ENCODE data around the gene SORCS2. TPM values are rescaled to one million over a fixed set of nuclear protein-coding genes. Genes with fewer than 3 reads are reported as not detected.
"Not testable (repeated sequence)": the region's sequence is repeated elsewhere in the genome, so short reads cannot be mapped to it uniquely, and the experiment has no call there.

Gene SORCS2
- total RNA-seq, 4 donors from 2014 or later, result 2.0 to 7.4 (median 3.6) TPM

DNA sequence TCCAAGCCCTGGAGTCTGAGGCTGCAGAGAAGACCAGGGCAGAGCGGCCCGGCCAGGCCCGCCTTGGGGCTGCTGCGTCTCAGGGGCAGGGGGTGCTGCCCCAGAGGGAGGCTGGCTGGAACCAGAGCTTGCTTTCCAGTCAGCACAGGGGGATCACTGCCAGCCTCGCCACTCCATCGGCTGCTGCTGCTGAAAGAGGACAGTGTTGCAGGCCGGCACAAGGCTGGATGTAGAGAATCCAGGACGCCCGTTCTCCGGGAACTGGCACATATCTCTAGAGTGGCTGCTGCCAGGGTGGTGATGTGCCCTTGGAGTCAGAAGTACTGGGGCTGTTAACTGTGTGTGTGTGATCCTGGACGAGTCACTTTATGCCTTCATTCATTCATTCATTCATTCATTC lies 31.9 kb upstream of the SORCS2 start:
- WGBS, 2 donors (ENCODE audit: low coverage in 1 of 2), result 47 to 80% methylated on average over 1 to 3 of the region's 11 CpGs
- no peak for ATAC-seq
- no peaks in the 10 kb centered on the region for H3K9me3 ChIP-seq
- no peak overlapping the region for H3K4me3 ChIP-seq
- H3K27me3 ChIP-seq, result no peaks in the 10 kb centered on the region
- no peak overlapping the region for H3K27ac ChIP-seq
- H3K4me1 ChIP-seq, result peaks cover 0 to 26% (median 7%) of the 10 kb centered on the region in 3 donors
- H3K36me3 ChIP-seq, result no peaks in the 10 kb centered on the region
- TF ChIP-seq POLR2AphosphoS5 (IDR thresholded peaks at IDR 0.05) (no peak), EP300 (IDR thresholded peaks at IDR 0.05) (no peak)
- TF ChIP-seq, protein P1, sequence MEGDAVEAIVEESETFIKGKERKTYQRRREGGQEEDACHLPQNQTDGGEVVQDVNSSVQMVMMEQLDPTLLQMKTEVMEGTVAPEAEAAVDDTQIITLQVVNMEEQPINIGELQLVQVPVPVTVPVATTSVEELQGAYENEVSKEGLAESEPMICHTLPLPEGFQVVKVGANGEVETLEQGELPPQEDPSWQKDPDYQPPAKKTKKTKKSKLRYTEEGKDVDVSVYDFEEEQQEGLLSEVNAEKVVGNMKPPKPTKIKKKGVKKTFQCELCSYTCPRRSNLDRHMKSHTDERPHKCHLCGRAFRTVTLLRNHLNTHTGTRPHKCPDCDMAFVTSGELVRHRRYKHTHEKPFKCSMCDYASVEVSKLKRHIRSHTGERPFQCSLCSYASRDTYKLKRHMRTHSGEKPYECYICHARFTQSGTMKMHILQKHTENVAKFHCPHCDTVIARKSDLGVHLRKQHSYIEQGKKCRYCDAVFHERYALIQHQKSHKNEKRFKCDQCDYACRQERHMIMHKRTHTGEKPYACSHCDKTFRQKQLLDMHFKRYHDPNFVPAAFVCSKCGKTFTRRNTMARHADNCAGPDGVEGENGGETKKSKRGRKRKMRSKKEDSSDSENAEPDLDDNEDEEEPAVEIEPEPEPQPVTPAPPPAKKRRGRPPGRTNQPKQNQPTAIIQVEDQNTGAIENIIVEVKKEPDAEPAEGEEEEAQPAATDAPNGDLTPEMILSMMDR (IDR thresholded peaks at IDR 0.05), result no peak

DNA sequence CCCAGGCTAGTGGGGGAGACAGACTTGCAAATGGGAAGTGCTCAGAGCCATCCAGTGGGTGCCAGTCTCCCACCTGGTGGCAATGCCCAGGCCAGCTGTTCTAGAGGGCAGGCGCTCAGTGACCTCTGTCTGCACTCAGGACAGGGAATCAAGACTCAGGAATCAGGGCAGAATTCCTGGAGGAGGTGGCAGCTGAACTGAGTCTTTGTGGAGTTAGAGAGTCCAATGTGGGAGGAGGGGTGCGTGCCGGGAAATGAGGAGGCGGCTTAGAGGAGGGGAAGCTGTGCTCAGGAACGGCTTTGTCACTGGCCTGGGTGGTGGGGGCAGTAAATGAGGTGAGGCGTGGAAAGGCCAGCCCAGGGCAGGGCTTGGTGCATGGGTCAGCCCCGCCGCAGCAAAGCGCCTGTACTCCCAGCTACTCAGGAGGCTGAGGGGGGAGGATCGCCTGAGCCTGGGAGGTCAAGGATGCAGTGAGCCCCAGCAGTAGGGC lies 31.3 kb upstream of the SORCS2 start:
- WGBS, 2 donors (ENCODE audit: low coverage in 1 of 2), result 95 to 100% methylated on average over 1 to 9 of the region's 10 CpGs
- Histone ChIP-seq H3K4me3 (no peak overlapping the region), H3K36me3 (no peaks in the 10 kb centered on the region), H3K4me1 (peaks cover 0 to 20% (median 7%) of the 10 kb centered on the region in 3 donors), H3K27ac (no peak overlapping the region), H3K27me3 (no peaks in the 10 kb centered on the region), H3K9me3 (no peaks in the 10 kb centered on the region)
- no peak for TF ChIP-seq POLR2A (IDR thresholded peaks at IDR 0.05)
- no peak for TF ChIP-seq EP300 (IDR thresholded peaks at IDR 0.05)
- TF ChIP-seq, protein P1 (IDR thresholded peaks at IDR 0.05), result no peak
- no peak for TF ChIP-seq POLR2AphosphoS5 (IDR thresholded peaks at IDR 0.05)
- no peak for ATAC-seq

DNA sequence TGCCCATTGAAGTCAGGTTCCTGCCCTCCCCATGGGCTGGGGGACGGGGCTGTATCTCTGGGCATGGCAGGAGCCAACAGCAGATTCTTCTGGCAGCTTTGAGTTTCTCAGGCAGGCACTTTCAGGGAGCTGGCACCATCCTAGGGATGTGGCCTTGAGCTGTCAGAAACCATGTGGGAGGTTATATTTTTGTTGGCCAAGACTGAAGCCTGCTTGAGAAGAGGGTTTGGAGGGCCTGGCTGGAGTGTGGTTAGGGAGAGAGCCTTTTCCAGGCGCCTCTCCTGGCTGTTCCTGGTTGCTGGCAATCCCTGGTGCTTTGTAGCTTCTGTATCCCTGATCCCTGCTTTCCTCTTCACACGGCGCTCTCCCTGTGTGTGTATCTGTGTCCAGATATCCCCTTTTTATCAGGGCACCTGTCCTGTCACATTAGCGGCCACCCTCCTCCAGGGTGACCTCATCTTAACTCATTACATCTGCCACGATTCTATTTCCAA lies 30.6 kb upstream of the SORCS2 start:
- 75 to 79% methylated on average over 2 to 4 of the region's 6 CpGs for WGBS, 2 donors (ENCODE audit: low coverage in 1 of 2)
- Histone ChIP-seq H3K27me3 (no peaks in the 10 kb centered on the region), H3K9me3 (no peaks in the 10 kb centered on the region), H3K4me3 (no peak overlapping the region), H3K27ac (no peak overlapping the region), H3K4me1 (peaks cover 0 to 13% (median under 1%) of the 10 kb centered on the region in 3 donors), H3K36me3 (no peaks in the 10 kb centered on the region)
- no peak for ATAC-seq
- no peak for TF ChIP-seq POLR2AphosphoS5 (IDR thresholded peaks at IDR 0.05)
- TF ChIP-seq, protein P1 (IDR thresholded peaks at IDR 0.05), result no peak
- TF ChIP-seq EP300 (IDR thresholded peaks at IDR 0.05), result no peak
- no peak for TF ChIP-seq POLR2A (IDR thresholded peaks at IDR 0.05)

- not testable (repeated sequence) for H3K4me1 ChIP-seq, H3K9me3 ChIP-seq, H3K27me3 ChIP-seq, ATAC-seq, H3K36me3 ChIP-seq, H3K4me3 ChIP-seq, H3K27ac ChIP-seq
- 85 to 90% methylated on average over 2 to 19 of the region's 28 CpGs for WGBS, 2 donors (ENCODE audit: low coverage in 1 of 2)
These were observed 27.1 kb upstream of the SORCS2 start for GRCh38 chr4:7165056-7165873.

DNA sequence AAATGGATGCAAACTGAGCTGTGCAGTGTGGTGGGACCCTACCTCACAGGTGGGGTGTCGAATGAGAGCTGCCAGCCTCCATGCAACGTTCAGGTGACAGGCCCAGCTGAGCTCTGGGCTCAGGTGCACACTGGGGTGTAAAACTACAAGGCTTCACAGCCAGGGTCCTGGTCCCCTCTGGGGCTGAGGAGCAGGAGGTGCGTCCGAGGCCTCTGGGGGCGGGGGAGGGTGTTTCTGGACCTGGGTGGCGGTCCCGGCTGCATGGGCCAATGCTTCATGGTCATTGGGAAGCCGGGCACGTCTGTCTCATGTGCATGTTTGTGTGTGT lies 26.5 kb upstream of the SORCS2 start:
- no peak for ATAC-seq
- no CpG with 5 or more reads among the region's 9 CpGs for WGBS, 2 donors (ENCODE audit: low coverage in 1 of 2)

More for the DNA sequence above, 26.5 kb upstream of the SORCS2 start:
- Histone ChIP-seq H3K9me3 (no peaks in the 10 kb centered on the region), H3K4me3 (no peak overlapping the region), H3K27ac (no peak overlapping the region), H3K4me1 (peaks cover 0 to 8% (median 0%) of the 10 kb centered on the region in 3 donors), H3K27me3 (no peaks in the 10 kb centered on the region), H3K36me3 (no peaks in the 10 kb centered on the region)
- TF ChIP-seq EP300 (IDR thresholded peaks at IDR 0.05) (no peak), POLR2A (IDR thresholded peaks at IDR 0.05) (no peak), POLR2AphosphoS5 (IDR thresholded peaks at IDR 0.05) (no peak)
- TF ChIP-seq, protein P1 (IDR thresholded peaks at IDR 0.05), result no peak
